Measurements from ENCODE around the gene PDPR.
"Not testable (repeated sequence)": the region's sequence is repeated elsewhere in the genome, so short reads cannot be mapped to it uniquely, and the experiment has no call there.

DNA sequence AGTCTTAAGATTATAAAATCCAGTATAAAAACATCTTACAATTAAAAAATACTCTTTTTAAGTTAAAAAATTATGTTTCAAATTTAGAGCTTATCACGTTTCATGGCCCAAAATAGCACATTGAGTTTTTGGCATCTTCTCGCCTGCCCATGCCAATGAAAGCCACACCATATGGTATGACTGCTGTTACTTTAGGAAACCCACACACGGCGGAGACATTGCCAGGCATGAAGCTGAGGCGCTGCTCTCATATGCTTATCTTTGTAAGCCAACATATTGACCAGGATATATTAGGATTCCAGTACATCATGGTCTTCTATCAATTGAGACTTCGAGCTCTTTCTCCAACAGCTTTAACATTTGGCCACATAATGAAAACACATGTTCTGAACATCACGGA is 32.9 kb upstream of the PDPR start:
- not testable (repeated sequence) for TF ChIP-seq SIN3A (IDR thresholded peaks at IDR 0.05; ENCODE audit: borderline replicate concordance, low read depth, low read length)
- TF ChIP-seq, protein P1, sequence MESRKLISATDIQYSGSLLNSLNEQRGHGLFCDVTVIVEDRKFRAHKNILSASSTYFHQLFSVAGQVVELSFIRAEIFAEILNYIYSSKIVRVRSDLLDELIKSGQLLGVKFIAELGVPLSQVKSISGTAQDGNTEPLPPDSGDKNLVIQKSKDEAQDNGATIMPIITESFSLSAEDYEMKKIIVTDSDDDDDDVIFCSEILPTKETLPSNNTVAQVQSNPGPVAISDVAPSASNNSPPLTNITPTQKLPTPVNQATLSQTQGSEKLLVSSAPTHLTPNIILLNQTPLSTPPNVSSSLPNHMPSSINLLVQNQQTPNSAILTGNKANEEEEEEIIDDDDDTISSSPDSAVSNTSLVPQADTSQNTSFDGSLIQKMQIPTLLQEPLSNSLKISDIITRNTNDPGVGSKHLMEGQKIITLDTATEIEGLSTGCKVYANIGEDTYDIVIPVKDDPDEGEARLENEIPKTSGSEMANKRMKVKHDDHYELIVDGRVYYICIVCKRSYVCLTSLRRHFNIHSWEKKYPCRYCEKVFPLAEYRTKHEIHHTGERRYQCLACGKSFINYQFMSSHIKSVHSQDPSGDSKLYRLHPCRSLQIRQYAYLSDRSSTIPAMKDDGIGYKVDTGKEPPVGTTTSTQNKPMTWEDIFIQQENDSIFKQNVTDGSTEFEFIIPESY (IDR thresholded peaks at IDR 0.05; ENCODE audit: borderline replicate concordance, low read depth), result not testable (repeated sequence)
